GM19025 (cell line): ENCODE data around the gene FCGR3A.
A peak's percentile ranks its signal among the peaks of the same experiment; 100 is the strongest.
"Not testable (repeated sequence)": the region's sequence is repeated elsewhere in the genome, so short reads cannot be mapped to it uniquely, and the experiment has no call there.

ENCODE experiments used
- ATAC-seq: cut with Tn5 transposase; IDR thresholded peaks from one replicate; pipeline ENCODE4 v1.9.1; 2021; ENCODE audit warnings: mild to moderate bottlenecking, low read depth, moderate library complexity; ENCODE audit not compliant: unreplicated experiment

FCGR3A gene

DNA sequence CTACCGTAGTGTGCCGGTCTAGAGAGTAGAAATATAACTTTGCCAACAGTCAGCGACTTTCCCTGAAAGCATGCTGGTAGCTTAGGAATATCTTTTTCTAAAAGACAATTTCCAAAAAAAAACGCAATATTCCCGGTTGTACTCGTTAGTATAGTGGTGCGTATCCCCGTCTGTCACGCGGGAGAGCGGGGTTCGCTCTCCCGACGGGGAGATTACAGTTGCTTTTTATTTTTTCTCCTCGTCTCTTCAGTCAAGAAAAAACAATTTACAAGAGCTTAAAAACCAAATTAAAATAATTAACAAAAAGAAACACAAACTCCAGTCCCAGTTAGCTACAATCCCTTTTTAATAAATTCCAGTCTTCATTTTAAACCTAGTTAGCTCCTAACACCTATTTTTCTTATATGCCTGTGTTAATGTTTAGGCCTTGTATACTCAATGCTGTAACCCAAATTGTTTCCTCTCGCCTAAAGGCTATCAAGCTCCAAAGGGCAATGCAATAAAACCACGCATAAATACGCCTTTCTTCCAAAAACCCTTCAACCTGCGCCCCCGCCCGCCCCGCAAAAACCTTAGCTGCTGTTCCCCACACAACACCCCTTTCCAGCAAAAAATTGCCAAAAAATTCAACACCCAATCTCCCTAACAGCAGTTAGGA, 17.5 kb downstream of the FCGR3A start:
- no peak for ATAC-seq

DNA sequence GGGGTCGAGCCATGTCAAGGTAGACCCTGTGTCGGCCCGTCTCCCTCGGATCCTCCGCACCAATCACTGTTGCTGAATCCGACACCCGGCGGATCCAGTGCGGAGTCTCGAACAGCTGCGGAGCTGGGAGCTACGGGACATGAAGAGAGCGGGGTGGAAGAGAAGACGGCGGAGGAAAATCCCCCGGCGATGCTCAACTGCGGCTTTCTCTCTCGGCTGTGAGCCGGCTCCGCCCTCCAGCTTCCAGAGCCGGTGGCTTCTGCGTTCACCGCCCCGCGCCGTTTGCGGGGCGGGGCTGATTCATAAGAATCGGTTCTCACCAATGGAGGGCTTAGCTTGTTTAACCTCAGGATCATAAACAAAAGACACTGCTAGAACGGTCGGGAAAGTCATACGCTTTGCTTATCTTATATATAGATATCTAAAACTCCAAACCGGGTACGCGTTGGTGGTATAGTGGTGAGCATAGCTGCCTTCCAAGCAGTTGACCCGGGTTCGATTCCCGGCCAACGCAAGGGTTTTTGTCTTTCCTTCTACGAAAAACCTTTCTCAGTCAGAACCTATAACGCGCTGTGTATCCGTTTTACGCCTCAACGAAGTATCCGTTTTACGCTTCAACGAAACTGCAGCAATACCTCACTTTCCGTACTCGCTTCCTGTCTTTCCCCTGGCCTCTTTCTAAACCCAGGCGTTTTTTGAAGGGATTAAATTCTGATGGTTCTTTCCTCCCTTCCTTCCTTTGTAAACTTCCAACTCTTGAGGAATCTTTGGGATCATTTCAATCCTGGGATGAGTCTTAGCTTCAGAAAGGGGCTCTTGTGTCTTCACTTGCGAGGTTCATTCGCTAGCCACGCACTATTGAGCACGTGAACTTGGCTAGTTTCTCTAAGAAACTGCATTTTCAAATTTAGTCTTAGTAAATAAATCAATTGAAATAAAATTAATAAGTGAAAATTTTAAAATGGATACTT, 18.7 kb downstream of the FCGR3A start:
- ATAC-seq: peak; percentile 70

DNA sequence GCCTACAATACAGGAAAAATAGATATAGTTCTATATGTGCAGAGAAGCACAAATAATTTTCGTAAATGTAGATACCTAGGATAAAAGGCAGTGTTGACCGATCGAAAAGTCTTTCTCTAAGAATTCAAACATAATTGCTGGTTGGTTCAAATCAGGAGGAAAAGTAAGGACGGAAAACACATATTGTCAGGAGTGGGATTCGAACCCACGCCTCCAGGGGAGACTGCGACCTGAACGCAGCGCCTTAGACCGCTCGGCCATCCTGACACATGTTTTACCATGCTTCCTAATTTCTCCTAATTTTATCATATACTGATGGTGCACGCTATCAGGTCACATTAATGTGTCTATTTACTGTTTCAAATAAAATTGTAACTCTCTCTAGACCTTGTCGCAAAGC, 19.5 kb downstream of the FCGR3A start:
- ATAC-seq: not testable (repeated sequence)

DNA sequence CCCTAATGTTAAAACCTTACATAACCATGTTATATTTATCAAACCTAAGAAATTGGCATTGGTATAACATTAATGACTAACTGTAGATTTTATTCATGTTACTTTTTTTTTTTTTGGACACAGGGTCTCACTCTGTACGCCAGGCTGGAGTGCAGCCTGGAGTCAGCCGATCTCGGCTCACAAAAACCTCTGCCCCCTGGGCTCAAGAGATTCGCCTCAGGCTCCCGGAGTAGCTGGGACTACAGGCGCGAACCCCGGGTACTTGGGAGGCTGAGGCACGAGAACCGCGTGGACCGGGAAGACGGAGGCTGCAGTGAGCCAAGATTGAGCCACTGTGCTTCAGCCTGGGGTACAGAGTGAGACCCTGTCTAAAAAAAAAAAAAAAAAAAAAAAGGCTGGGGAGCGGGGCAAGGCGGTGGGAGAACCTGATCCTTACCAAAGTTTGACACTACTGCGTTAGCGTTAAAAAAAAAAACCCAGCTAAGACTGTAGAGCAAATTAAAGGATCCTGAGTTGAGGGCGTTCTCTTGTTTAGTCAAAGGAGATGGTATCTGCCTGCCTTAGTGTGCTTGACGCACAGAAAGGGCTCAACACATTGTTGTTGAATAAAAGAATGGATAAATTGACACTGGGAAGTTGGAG, 20.0 kb downstream of the FCGR3A start:
- not testable (repeated sequence) for ATAC-seq

DNA sequence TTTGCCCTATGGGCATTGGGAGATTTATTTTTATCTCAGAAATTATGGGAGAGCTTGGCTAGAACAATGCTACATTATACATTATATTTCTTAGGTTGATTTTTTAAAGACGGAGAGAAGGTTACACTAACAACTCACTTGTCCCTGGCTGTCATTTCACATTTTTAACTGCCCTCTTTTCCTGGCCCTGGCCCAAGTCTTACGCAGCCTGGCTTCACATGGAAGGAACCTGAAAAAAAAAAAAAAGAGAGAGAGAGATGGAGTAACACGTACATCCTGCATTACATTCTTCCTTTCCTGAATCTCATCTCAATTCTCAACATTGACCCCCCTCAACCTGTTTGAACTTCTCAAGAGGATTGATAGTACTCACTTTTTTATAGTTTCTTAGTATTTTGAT, 21.1 kb downstream of the FCGR3A start:
- ATAC-seq: not testable (repeated sequence)

DNA sequence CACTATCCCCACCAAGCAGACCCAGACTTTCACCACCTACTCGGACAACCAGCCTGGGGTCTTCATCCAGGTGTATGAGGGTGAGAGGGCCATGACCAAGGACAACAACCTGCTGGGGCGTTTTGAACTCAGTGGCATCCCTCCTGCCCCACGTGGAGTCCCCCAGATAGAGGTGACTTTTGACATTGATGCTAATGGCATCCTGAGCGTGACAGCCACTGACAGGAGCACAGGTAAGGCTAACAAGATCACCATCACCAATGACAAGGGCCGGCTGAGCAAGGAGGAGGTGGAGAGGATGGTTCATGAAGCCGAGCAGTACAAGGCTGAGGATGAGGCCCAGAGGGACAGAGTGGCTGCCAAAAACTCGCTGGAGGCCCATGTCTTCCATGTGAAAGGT, 23.7 kb downstream of the FCGR3A start:
- not testable (repeated sequence) for ATAC-seq

DNA sequence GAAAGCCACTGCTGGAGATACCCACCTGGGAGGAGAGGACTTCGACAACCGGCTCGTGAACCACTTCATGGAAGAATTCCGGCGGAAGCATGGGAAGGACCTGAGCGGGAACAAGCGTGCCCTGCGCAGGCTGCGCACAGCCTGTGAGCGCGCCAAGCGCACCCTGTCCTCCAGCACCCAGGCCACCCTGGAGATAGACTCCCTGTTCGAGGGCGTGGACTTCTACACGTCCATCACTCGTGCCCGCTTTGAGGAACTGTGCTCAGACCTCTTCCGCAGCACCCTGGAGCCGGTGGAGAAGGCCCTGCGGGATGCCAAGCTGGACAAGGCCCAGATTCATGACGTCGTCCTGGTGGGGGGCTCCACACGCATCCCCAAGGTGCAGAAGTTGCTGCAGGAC, 24.3 kb downstream of the FCGR3A start:
- not testable (repeated sequence) for ATAC-seq

DNA sequence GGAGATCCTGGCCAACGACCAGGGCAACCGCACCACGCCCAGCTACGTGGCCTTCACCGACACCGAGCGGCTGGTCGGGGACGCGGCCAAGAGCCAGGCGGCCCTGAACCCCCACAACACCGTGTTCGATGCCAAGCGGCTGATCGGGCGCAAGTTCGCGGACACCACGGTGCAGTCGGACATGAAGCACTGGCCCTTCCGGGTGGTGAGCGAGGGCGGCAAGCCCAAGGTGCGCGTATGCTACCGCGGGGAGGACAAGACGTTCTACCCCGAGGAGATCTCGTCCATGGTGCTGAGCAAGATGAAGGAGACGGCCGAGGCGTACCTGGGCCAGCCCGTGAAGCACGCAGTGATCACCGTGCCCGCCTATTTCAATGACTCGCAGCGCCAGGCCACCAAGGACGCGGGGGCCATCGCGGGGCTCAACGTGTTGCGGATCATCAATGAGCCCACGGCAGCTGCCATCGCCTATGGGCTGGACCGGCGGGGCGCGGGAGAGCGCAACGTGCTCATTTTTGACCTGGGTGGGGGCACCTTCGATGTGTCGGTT, 24.8 kb downstream of the FCGR3A start:
- ATAC-seq: peak; percentile 6

DNA sequence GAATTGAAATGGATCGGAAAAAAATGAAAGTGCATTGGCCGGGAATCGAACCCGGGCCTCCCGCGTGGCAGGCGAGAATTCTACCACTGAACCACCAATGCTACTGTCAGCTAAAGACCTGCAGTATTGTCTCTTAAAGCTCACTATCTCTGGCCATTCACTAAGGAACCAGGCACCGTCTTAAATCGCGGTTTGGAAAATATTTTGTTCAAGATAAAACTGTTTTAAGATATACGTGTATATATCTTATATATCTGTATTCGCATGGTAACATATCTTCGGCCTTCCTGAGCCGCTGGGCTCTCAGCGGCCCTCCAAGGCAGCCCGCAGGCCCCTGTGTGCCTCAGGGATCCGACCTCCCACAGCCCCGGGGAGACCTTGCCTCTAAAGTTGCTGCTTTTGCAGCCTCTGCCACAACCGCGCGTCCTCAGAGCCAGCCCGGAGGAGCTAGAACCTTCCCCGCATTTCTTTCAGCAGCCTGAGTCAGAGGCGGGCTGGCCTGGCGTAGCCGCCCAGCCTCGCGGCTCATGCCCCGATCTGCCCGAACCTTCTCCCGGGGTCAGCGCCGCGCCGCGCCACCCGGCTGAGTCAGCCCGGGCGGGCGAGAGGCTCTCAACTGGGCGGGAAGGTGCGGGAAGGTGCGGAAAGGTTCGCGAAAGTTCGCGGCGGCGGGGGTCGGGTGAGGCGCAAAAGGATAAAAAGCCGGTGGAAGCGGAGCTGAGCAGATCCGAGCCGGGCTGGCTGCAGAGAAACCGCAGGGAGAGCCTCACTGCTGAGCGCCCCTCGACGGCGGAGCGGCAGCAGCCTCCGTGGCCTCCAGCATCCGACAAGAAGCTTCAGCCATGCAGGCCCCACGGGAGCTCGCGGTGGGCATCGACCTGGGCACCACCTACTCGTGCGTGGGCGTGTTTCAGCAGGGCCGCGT, 25.5 kb downstream of the FCGR3A start, which contains the start of gene HSPA6:
TSS of gene HSPA6 (plus strand) at position 724 of the 925 bp plus-strand sequence. CDS start at position 843, 119 bp downstream.
- peak; percentile 53 for ATAC-seq

DNA sequence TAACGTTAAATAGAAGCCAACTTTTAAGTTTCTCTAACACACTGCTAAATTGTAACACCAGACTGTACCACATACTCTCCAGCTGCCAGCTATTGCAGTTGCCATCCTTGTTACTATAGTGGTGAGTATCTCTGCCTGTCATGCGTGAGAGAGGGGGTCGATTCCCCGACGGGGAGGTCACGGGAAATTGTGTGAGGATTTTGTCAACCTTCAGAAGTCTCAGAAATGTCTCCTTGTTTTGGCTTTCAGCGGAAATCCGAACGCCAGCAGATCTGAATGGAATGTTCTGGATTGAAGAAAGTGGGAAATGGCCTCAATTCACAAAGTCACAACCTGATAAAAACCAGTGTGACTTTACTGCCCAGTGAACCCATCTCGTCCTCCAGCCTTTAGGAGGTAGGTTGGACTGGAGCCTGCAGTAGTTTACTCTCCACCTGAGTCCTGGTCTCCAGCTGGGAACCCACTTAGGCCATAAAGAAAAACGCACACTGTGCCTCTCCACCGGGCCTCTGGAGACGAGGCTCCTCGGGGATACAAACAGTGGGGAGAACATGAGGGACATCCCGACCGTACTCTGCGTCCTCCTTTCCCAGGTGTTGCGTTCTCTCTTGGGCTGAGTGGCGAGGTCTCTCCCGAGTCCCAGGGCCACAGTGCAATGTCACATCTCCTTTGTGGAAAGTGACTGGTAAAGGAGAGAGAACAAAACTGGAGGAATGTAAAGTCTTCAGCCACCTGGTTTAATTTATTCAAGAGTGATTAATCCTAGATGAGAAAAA, 26.4 kb downstream of the FCGR3A start:
- ATAC-seq: not testable (repeated sequence)

DNA sequence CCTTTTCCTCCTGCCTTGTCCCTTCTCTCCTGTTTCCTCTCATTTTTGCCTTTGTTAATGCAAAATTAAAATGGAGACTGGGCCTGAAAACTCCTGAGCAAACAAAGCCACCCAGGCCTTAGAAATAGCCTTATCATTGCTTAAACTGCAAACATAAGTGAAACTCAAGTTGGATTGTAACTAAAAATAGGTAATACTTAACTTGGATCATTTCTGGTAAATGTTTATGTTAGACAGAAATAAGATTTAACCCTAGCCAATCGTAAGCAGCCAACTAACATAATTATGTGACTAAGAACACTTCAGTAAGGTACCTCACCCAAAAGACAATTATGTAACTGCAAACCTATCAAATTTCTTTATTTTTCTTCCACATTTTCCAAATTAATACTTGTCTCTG, 35.7 kb downstream of the FCGR3A start:
- not testable (repeated sequence) for ATAC-seq

DNA sequence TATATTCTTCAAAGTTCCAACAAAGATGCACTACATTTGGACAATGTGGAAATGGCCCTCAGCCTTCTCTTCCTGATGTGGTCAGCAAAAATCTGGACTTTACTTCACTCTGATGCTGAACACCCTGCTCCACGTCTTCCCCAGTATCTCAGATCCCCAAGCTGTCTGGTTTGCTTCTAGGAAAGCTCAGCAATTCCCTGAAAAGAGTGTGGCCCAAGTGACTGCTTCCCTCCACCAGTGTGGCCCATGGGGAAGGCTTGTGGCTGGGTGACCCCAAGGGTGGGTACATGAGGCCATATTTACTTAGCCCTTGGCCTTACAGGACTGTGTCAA, 36.2 kb downstream of the FCGR3A start:
- not testable (repeated sequence) for ATAC-seq

DNA sequence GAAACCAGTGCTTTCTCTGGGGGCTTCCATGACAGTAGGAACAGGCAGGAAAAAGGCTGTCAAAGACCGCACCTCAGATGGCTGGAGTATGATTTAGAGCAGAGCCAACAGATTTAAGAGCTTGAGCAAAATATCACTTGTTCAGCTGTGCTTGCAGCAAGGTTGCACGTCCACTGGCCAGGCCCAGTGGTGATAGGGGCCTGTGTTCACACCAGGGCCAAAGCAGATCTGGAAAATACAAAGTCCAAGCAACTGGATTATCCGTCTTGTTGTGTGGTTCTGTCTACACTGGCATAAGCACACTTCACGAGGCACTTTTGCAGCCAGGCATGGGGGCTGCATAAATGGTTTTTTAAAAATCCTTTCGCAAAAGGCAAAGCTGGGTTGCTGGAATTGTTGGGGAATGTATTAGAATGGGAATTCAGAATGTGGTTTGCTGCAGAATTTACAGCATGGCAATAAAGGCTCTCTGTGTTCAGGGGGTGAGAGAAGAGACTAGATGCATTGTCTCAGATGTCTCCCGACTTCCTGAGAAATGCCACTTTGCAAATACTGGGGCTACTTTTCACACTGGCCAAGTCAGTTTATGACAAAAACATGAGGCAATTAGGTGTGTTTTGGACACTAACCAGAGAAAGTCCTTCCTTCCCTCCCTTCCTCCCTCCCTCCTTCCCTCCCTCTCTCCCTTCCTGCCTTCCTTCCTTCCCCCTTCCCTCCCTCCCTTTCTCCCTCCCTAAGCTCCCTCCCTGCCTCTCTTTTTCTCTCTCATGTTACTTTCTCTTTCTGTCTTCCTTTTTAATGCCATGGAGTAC, 36.8 kb downstream of the FCGR3A start:
- not testable (repeated sequence) for ATAC-seq

DNA sequence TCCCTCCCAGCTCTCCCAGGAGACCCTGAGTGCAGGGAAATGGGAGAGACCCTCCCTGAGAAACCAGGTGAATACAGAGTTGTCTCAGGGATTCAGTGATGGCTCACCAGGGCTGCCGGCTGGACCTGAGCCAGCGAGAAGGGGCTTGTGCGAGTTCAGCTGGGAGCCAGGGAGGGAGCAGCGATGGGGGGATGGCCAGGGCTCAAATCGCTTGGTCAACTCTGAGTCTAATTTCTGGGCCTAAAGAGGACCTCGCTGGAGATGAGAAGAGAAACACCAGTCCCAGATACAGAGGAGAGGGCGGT, 37.9 kb downstream of the FCGR3A start:
- ATAC-seq: no peak

DNA sequence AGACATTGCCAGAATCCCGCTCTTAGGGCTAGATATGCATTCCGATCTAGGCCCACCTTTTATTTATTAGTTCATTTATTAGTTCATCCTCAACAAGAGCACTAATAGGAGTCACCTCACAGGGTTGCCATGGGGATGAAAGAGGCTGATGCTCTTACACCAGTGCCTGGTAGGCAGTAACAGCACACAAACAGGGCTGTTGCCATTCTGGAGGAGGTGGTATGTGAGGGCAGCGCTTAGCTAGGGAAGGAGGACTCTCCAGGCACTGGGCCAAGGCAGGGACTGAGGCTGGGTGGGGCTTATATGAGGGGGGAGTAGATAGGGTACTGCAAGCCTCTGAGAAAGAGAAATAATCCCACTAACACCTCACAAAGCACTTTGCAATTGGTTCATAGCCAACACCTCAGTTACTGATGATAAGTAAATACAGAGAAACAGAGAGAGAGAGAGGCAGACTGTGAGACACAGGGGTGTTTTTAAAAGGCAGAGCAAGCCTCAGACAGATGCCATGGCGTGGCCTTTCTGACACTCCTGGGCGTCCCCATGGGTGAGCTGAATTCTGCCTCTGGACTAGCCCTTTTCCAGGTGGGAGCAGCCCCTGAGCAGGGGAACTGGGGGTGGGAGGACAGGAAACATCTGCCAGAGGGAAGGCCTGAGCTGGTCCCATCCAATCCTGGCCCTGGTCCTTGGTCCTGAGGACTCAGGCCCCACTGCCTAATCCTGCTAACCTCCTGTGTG, 38.4 kb downstream of the FCGR3A start:
- no peak for ATAC-seq

DNA sequence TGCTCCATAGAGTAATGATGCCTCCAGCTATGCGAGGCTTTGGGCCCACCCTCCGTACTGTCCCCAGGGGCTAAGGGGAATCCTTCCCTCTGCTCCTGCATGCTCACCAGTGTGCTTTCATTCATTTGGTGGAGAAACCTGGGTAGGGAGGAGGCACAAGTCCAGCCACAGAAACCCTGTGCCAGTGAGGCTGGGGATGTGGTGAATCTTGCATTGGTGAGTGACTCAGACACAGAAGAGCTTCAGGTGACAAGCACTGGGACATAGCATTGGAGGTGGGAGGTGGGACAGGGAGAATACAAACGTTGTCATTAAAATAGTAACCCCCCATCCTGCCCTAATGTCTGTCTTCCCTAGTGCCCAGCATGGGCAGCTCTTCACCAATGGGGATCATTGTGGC, 39.1 kb downstream of the FCGR3A start:
- no peak for ATAC-seq

DNA sequence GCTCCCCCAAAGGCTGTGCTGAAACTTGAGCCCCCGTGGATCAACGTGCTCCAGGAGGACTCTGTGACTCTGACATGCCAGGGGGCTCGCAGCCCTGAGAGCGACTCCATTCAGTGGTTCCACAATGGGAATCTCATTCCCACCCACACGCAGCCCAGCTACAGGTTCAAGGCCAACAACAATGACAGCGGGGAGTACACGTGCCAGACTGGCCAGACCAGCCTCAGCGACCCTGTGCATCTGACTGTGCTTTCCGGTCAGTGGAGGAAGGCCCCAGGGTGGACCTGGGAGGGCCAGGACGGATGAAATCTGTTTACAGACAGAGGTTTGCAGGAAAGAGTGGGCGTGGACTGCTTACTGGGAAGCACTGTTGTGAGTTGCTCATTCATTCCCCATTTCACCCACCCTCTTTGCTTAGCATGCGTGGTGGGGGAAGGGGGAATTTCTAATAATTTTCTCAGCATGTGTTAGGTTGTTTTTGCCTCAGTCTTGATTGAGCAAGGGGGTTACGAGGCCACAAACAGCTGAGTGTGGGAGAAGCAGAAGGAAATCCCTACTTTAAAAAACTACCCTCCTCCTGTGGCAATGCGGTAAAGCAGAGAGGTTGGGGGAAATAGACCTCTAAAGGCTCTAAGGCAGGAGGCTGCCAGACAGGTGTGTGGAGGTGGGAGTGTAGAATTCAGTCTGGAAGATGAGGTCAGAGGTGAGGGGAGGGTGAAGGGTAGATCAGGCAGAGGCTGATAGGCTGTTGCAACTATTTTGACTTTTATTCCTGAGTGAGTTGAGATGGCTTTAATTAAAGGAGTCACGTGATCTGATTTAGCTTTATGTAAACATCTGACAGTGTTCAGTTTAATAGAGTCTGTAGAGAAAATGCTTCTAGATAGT, 43.0 kb downstream of the FCGR3A start:
- ATAC-seq: no peak
